Glomerular visceral epithelial cell (primary cell): ENCODE data around the gene SPSB2.
"Not testable (repeated sequence)": the region's sequence is repeated elsewhere in the genome, so short reads cannot be mapped to it uniquely, and the experiment has no call there.

ENCODE experiments used
- DNase-seq: peaks from one replicate; pipeline ENCODE4 v3.0.0-alpha.2; 2016; ENCODE audit errors: extremely low spot score

The SPSB2 gene

GRCh38 chr12:6899837-6900519, 26.9 kb upstream of the SPSB2 start:
- DNase-seq: no peak

DNA sequence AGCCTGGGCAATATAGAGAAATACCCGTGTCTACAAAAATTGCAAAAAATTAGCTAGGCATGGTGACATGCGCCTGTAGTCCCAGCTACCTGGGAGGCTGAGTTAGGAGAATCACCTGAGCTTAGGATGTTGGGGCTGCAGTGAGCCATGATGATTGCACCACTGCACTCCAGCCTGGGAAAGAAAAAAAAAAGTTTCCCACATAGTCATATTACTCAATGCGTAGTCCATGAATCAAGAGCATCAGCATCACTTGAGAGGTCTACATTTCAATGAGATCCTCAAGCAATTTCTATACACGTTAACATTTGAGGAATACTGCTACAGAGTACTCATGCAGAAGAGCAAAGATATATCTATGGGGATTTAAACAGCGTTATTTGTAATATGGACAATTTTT, 26.3 kb upstream of the SPSB2 start:
- DNase-seq: no peak

DNA sequence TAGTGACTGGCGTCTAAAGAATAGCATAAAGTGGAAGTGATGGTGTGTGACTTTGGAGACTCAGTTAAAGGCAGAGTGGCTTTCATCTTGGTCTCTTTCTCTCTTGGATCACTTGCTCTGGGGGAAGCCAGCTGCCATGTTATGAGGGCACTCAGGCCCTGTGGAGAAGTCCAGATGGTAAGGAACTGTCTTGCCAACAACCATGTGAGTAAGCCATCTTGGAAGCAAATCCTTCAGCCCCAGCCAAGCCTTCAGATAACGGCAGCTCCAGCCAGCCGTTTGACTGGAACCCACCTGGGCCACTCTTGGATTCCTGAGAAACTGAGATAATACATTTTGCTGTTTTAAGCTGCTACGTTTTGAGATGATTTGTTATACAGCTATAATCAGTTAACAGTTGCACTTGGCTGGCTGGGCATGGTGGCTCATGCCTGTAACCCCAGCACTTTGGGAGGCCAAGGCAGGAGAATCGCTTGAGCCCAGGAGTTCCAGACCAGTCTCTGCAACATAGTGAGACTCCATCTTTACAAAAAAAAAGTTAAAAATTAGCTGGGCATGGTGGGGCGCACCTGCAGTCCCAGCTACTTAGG, 23.8 kb upstream of the SPSB2 start:
- no peak for DNase-seq

DNA sequence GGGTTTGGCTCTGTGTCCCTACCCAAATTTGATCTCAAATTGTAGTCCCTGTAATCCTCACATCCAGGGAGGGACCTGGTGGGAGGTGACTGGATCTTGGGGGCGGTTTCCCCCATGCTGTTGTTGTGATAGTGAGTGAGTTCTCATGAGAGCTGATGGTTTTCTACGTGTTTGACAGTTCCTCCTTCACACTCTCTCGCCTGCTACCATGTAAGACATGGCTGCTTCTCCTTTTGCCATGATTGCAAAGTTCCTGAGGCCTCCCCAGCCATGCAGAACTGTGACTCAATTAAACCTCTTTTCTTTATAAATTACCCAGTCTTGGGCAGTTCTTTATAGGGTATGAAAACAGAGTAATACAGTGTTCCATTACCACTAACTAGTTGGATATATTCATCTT, 21.2 kb upstream of the SPSB2 start:
- DNase-seq: no peak

- DNase-seq: not testable (repeated sequence)
Measured at GRCh38 chr12:6892683-6893082, 19.6 kb upstream of the SPSB2 start.

GRCh38 chr12:6891646-6892001, 18.5 kb upstream of the SPSB2 start:
- DNase-seq: no peak

DNA sequence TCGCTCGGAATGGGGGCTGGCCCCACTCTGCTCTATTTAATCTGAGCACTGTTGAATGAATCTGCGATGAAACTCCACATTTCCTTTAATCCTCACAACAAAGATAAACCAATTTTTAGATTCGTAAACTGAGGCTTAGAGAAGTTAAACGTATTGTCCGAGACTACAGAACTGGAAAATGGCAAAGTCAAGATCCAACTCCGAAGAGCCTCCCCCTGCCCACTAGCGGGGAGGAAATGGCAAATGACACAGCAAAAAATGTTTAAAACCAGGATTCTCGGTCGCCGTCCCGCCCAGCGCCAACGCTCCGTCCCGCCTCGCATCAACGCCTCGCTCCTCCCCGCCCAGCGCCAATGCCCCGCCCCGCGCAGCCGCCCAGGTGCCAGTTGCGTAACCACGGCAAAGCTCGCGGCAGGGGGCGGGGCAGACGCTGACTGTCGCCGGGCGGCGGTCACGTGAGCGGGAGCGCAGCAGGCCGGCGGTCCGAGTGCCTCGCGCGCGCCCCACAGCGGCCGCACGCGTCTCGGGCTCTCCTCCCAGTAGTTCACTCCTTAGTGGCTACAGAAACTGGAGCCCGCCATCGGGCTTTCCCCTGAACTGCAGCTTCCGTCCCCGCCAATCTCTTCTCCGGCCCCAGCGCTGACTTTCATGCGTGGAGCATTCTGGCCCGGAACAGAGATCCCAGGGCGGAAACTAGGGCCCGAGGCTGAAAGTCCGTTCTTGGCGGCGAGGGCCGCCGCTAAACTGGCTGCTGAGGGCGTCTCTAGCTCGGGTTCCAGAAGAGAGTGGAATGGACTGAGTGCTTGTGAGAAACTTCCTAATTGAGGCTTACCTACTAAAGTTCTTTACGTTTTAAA, 17.9 kb upstream of the SPSB2 start:
- DNase-seq: peak; percentile 97

DNA sequence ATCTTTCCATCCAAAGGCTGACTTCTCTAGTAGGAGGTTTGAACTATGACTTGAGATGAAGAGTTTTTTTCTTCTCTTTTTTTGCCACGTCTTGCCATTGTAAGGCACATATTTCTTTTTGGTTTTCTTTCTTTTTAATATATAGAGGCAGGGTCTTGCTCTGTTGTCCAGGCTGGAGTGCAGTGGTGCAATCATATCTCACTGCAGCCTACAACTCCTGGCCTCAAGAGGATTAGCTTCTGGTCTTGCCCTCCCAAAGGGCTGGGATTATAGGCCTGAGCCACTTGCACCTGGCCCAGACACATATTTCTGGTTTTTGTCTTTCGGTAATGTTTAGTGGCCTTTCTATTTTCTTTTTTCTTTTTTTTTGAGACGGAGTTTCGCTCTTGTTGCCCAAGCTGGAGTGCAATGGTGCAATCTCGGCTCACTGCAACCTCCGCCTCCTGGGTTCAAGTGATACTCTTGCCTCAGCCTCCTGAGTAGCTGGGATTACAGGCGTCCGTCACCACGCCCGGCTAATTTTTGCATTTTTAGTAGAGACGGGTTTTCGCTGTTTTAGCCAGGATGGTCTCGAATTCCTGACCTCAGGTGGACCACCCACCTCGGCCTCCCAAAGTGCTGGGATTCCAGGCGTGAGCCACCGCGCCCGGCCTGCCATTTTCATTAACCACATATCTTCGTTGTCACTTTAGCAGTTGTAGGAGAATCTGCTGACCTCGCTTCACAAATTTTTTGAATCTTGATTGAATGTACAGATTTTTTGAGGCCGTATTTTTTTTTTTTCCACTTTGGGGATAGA, 16.9 kb upstream of the SPSB2 start:
- DNase-seq: not testable (repeated sequence)

- not testable (repeated sequence) for DNase-seq
Measured at GRCh38 chr12:6888794-6889193, 15.7 kb upstream of the SPSB2 start.

- DNase-seq: no peak
Measured at GRCh38 chr12:6888360-6888759, 15.3 kb upstream of the SPSB2 start.

GRCh38 chr12:6887460-6887859, 14.4 kb upstream of the SPSB2 start:
- DNase-seq: no peak

GRCh38 chr12:6886206-6886999, 13.3 kb upstream of the SPSB2 start:
- not testable (repeated sequence) for DNase-seq

- no peak for DNase-seq
Measured at GRCh38 chr12:6884539-6884938, 11.4 kb upstream of the SPSB2 start.

DNA sequence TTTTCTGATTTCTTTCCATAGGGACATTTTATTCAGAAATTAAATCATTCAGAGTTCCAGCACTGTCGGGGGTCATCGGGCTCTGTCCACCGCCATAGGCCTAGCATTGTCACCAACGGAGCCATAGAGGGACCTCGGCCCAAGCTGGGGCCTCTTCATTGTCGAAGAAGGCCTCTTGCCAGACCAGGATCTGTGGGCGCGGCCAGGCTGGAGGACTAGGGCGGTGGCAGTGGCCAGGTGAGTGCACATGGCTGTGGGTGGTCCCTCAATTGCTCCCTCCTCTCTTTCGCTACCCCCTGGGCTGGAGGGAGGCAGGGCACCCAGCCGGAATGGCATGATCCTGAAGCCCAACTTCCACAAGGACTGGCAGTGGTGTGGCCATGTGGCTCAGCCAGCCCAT, 10.6 kb upstream of the SPSB2 start:
- no peak for DNase-seq

DNA sequence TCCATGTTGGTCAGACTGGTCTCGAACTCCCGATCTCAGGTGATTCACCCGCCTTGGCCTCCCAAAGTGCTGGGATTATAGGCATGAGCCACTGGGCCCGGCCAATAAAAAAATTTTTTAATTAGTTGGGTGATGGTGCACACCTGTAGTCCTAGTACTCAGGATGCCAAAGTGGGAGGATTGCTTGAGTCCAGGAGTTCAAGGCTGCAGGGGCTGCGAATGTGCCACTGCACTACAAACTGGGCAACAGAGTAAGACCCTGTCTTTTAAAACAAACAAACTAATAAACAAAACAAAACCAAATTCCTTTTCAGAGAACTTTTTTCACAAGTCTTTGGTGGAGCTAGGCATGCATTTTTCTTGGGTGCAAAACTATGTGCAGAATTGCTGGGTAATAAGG, 10.1 kb upstream of the SPSB2 start:
- no peak for DNase-seq

DNA sequence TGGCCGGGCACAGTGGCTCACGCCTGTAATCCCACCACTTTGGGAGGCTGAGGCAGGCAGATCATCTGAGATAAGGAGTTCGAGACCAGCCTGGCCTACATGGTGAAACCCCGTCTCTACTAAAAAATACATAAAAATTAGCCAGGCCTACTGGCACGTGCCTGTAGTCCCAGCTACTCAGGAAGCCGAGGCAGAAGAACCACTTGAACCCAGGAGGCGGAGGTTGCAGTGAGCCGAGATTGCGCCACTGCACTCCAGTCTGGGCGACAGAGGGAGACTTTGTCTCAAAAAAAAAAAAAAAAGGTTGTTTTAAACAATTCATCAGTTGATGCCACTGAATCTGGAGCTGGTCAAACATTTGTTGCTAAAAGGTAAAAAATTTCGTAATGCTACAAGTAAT, 6.7 kb upstream of the SPSB2 start:
- DNase-seq: not testable (repeated sequence)

GRCh38 chr12:6874015-6874368, 889 bp upstream of the SPSB2 start:
- DNase-seq: not testable (repeated sequence)

GRCh38 chr12:6872073-6873048, 742 bp downstream of the SPSB2 start:
- DNase-seq: peak; percentile 83

- DNase-seq: peak; percentile 71
Measured at GRCh38 chr12:6871052-6871957, 1.8 kb downstream of the SPSB2 start.
